HL-60 (cell line): ENCODE measurements around the gene GNAS.

Experiments
- DNase-seq, 2 experiments: peaks; one replicate each; pipeline ENCODE4 v3.0.0-alpha.2; 2010 to 2020; ENCODE audit warnings: low read depth in 1 of 2, low spot score in 1 of 2
- H3K27ac ChIP-seq: fragments of 250-450 bp; sonication (Bioruptor Pico); replicated peaks from 2 replicates; pipeline ENCODE4 v1.5.1; 2020; ENCODE audit warnings: mild to moderate bottlenecking, moderate library complexity
- H3K27me3 ChIP-seq: fragments of 250-450 bp; sonication (Bioruptor Pico); 2 replicates; pipeline ENCODE4 v1.5.1; 2021; ENCODE audit warnings: mild to moderate bottlenecking, moderate library complexity; ENCODE audit not compliant: insufficient read depth, poor library complexity, severe bottlenecking
- H3K4me3 ChIP-seq: replicated peaks from 2 replicates; pipeline ENCODE4 v1.5.1; 2011; ENCODE audit warnings: mild to moderate bottlenecking, control low read depth, low read length; ENCODE audit not compliant: insufficient read depth
- GABPA ChIP-seq: IDR thresholded peaks from 2 replicates; pipeline ENCODE4 v1.6.1; 2012; ENCODE audit warnings: low read depth
- POLR2AphosphoS5 ChIP-seq: IDR thresholded peaks from 2 replicates; pipeline ENCODE4 v1.6.1; 2012; ENCODE audit warnings: low read depth
- SPI1 ChIP-seq: IDR thresholded peaks from 2 replicates; pipeline ENCODE4 v1.6.1; 2012; ENCODE audit warnings: low read depth, mild to moderate bottlenecking, borderline replicate concordance
- long read RNA-seq: library from polyadenylated mRNA; unstranded; transcript quantifications from one replicate; pipeline ENCODE4 v2.0.0, GENCODE V29; 2020
- TF ChIP-seq, protein P1 (sequence below): IDR thresholded peaks from 2 replicates; pipeline ENCODE4 v1.6.1; 2012; ENCODE audit warnings: low read depth; ENCODE audit not compliant: insufficient replicate concordance
- TF ChIP-seq, protein P2 (sequence below): IDR thresholded peaks from one replicate; pipeline ENCODE4 v1.5.1; 2011; ENCODE audit warnings: low read length, control low read depth, inconsistent platforms; ENCODE audit not compliant: insufficient read depth

GNAS gene
- long read RNA-seq, transcript GNAS-210 (13 exons, 1,972 nt): minor isoform, 29 of 235 reads
- long read RNA-seq, transcript GNAS-245 (11 exons, 1,782 nt): minor isoform, 8 of 235 reads
- long read RNA-seq, transcript GNAS-211 (12 exons, 1,931 nt): major isoform, 76 of 235 reads
- long read RNA-seq, transcript GNAS-201 (12 exons, 1,866 nt): minor isoform, 32 of 235 reads
- long read RNA-seq, partial matches to known transcripts: 9 of 235 reads
- long read RNA-seq, other reads (novel, unspliced or antisense): 66 of 235 reads

DNA sequence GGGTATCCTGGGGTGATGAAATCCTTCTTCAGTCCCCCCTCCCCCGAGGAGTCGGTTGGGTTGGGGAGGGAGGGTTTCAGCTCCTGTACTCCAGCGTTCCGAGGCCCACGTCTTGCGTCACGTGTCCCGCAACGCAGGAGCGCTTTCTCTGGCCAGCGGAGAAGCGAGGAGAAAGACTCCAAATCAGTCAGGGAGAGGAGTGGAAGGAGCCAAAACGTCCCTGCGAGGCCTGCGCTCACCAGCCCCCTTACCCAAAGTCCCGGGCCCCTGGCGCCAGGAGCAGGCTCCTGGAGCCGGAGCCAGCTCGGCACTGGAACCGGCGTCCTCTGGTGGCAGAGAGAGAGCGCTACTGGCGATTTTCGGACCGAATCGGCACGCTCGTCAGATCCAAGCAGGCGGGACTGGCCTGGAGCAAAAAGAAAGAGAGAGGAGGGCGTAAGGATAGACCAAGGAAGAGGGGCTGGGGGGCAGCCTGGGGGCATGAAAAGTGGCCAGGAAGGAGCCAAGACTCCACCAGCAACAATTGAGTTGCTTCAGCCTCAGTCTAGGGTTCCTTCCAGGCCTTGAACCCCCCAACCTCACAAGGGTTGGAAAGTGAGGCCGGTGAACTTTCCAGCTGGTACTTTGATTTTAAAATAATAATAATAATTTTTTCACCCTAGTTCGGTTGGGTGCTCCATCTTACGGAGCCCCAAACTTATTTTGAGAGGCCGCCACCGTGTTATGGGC is at the start of gene GNAS:
Gene GNAS (plus strand): TSS at position 174 of the 729 bp plus-strand sequence.
- peak in 1 of 2 experiments; percentile 26 for DNase-seq
- Histone ChIP-seq H3K27ac (no peak within 1 kb of the TSS), H3K4me3 (no peak within 1 kb of the TSS), H3K27me3 (peaks cover 37% of the 10 kb centered on the region)
- TF ChIP-seq, protein P1, sequence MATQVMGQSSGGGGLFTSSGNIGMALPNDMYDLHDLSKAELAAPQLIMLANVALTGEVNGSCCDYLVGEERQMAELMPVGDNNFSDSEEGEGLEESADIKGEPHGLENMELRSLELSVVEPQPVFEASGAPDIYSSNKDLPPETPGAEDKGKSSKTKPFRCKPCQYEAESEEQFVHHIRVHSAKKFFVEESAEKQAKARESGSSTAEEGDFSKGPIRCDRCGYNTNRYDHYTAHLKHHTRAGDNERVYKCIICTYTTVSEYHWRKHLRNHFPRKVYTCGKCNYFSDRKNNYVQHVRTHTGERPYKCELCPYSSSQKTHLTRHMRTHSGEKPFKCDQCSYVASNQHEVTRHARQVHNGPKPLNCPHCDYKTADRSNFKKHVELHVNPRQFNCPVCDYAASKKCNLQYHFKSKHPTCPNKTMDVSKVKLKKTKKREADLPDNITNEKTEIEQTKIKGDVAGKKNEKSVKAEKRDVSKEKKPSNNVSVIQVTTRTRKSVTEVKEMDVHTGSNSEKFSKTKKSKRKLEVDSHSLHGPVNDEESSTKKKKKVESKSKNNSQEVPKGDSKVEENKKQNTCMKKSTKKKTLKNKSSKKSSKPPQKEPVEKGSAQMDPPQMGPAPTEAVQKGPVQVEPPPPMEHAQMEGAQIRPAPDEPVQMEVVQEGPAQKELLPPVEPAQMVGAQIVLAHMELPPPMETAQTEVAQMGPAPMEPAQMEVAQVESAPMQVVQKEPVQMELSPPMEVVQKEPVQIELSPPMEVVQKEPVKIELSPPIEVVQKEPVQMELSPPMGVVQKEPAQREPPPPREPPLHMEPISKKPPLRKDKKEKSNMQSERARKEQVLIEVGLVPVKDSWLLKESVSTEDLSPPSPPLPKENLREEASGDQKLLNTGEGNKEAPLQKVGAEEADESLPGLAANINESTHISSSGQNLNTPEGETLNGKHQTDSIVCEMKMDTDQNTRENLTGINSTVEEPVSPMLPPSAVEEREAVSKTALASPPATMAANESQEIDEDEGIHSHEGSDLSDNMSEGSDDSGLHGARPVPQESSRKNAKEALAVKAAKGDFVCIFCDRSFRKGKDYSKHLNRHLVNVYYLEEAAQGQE: no peak
- no peak for TF ChIP-seq SPI1
- TF ChIP-seq POLR2AphosphoS5: no peak
- TF ChIP-seq, protein P2, sequence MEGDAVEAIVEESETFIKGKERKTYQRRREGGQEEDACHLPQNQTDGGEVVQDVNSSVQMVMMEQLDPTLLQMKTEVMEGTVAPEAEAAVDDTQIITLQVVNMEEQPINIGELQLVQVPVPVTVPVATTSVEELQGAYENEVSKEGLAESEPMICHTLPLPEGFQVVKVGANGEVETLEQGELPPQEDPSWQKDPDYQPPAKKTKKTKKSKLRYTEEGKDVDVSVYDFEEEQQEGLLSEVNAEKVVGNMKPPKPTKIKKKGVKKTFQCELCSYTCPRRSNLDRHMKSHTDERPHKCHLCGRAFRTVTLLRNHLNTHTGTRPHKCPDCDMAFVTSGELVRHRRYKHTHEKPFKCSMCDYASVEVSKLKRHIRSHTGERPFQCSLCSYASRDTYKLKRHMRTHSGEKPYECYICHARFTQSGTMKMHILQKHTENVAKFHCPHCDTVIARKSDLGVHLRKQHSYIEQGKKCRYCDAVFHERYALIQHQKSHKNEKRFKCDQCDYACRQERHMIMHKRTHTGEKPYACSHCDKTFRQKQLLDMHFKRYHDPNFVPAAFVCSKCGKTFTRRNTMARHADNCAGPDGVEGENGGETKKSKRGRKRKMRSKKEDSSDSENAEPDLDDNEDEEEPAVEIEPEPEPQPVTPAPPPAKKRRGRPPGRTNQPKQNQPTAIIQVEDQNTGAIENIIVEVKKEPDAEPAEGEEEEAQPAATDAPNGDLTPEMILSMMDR: no peak
- TF ChIP-seq GABPA: no peak

DNA sequence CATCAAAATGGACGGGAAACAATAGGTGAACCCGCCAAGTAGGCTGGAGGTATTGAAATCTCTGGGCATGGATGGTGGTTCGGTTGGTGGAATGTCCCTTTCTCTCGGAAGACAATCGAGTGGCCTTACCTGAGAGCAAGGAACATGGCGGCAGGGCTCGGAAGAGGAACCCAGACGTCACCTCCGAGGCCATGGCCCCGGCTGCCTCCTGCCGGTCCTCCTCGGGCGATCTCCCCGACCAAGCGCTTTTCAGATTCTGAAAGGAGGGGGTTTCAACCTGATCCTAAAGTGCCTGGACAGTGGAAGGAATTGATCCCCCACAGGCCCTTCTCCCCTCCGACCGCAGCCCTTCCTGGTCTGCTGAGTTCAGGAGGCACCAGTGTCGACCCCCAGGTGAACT is 49.0 kb upstream of the GNAS start:
- H3K4me3 ChIP-seq: no peak overlapping the region
- no peak for DNase-seq
- H3K27ac ChIP-seq: no peak overlapping the region
- peaks cover 2% of the 10 kb centered on the region for H3K27me3 ChIP-seq
- TF ChIP-seq SPI1: no peak
- TF ChIP-seq POLR2AphosphoS5: no peak
- TF ChIP-seq, protein P1: no peak
- TF ChIP-seq, protein P2: no peak
- TF ChIP-seq GABPA: no peak

DNA sequence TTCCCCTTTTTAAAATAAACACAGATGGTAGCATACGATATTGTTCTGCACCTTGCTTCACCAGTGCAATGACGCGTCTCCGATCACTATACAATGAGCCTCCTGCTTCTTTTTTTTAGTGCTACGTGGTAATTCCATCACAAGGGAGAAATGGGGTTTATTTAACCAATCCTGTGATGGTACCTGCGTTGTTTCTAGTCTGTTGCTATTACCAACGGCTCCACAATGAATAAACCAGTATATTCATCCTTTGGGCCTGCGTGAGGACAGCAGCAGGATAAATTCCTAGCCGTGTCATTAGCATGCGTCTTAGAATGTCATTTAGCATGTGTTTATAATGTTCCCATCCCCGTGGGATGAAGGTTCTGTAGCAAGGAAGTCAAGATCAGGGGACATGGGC is 44.7 kb upstream of the GNAS start:
- Histone ChIP-seq H3K4me3 (no peak overlapping the region), H3K27ac (no peak overlapping the region), H3K27me3 (peaks cover 4% of the 10 kb centered on the region)
- no peak for DNase-seq
- TF ChIP-seq, protein P2: no peak
- TF ChIP-seq GABPA (no peak), POLR2AphosphoS5 (no peak), SPI1 (no peak)
- TF ChIP-seq, protein P1: no peak
